Measurements from ENCODE around the gene ULK4.

DNA sequence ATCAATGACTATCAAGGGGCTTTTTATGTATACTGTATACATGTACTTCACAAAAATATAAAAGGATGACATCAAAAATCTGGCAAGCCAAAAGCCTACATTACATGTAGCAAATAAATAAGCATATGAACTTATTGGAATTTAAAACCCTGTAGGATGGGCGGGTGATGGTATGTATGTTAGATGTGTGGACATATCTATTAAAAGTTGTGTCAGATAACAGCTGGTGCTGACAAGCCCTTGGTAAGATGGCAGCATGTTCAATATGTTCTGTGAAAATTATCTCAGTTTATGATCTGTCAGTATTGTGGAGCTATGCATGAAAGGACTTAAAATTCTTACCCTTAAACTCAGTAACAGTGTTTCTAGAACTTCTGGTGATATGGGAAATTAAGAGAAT, 742.5 kb downstream of the ULK4 start:
- TF ChIP-seq, protein P1, sequence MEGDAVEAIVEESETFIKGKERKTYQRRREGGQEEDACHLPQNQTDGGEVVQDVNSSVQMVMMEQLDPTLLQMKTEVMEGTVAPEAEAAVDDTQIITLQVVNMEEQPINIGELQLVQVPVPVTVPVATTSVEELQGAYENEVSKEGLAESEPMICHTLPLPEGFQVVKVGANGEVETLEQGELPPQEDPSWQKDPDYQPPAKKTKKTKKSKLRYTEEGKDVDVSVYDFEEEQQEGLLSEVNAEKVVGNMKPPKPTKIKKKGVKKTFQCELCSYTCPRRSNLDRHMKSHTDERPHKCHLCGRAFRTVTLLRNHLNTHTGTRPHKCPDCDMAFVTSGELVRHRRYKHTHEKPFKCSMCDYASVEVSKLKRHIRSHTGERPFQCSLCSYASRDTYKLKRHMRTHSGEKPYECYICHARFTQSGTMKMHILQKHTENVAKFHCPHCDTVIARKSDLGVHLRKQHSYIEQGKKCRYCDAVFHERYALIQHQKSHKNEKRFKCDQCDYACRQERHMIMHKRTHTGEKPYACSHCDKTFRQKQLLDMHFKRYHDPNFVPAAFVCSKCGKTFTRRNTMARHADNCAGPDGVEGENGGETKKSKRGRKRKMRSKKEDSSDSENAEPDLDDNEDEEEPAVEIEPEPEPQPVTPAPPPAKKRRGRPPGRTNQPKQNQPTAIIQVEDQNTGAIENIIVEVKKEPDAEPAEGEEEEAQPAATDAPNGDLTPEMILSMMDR (IDR thresholded peaks at IDR 0.05; ENCODE audit: insufficient read depth, low read length, poor library complexity, severe bottlenecking): no peak
- TF ChIP-seq EZH2phosphoT487 (conservative IDR thresholded peaks at IDR 0.05; ENCODE audit: low read length): no peak

Data from SU-DHL-6 (cell line).